ENCODE measurements around the gene FAM200C. TPM values are rescaled to one million over a fixed set of nuclear protein-coding genes. Genes with fewer than 3 reads are reported as not detected.

The FAM200C gene
- total and polyA plus RNA-seq, 2 of the 13 experiments (the other 11 are each of a cell fraction or from before 2014, with no cell fraction given) = 3.2 to 4.7 TPM

DNA sequence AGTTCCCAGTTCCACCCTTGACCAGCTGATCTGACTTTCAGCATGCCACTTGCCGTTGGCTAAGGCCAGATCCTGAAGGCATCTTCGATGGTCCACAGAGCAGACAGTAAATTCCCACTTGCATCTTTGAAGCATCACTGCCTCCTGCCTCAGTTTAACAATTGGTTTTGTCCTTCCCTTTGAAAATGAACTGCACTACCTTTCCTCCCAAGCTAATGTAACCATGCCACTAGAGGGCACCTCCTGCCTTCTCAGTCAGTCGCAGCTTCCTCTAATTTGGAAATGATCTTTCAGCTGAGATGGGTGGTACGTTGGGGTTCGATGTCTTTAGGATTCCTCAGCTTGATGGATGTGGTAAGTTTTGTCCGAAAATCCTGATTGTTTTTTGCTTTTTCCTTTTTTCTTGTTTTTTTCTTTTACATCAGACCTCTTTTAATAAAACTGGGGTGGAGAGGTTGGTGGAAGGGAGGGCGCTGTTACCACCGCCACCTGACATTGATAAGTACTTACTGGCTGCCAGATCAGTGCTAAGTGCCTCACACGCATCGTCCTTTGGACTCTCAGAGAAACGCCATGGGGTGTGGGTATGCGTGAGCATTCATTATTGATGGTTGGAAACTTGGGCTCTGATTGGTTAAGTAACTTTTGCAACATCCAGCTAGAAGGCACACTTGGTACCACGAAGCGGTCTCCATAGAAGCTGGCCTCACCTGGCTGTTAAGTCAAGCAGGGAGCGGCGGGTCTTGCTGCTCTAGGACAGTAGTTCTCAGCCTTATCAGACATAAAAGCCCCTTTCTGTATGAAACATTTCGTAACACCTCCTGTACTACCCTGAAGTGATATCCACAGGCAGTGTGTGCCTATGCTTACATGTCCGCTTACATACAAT is 38.7 kb upstream of the FAM200C start (continued):
- TF ChIP-seq, protein P1, sequence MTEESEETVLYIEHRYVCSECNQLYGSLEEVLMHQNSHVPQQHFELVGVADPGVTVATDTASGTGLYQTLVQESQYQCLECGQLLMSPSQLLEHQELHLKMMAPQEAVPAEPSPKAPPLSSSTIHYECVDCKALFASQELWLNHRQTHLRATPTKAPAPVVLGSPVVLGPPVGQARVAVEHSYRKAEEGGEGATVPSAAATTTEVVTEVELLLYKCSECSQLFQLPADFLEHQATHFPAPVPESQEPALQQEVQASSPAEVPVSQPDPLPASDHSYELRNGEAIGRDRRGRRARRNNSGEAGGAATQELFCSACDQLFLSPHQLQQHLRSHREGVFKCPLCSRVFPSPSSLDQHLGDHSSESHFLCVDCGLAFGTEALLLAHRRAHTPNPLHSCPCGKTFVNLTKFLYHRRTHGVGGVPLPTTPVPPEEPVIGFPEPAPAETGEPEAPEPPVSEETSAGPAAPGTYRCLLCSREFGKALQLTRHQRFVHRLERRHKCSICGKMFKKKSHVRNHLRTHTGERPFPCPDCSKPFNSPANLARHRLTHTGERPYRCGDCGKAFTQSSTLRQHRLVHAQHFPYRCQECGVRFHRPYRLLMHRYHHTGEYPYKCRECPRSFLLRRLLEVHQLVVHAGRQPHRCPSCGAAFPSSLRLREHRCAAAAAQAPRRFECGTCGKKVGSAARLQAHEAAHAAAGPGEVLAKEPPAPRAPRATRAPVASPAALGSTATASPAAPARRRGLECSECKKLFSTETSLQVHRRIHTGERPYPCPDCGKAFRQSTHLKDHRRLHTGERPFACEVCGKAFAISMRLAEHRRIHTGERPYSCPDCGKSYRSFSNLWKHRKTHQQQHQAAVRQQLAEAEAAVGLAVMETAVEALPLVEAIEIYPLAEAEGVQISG (CRISPR knock-in tag; IDR thresholded peaks at IDR 0.05) = no peak
- TF ChIP-seq ZNF619 (CRISPR knock-in tag; IDR thresholded peaks at IDR 0.05) (no peak), CEBPG (CRISPR knock-in tag; IDR thresholded peaks at IDR 0.05) (no peak), MTF2 (CRISPR knock-in tag; IDR thresholded peaks at IDR 0.05; ENCODE audit: borderline replicate concordance) (no peak), SIN3A (IDR thresholded peaks at IDR 0.05; ENCODE audit: borderline replicate concordance, low read depth, low read length) (no peak; the same call in 1 of the 2 replicates), MIER3 (CRISPR knock-in tag; IDR thresholded peaks at IDR 0.05; ENCODE audit: borderline replicate concordance) (no peak), ZNF501 (CRISPR knock-in tag; IDR thresholded peaks at IDR 0.05) (peak; percentile 84), ZZZ3 (CRISPR knock-in tag; IDR thresholded peaks at IDR 0.05; ENCODE audit: borderline replicate concordance) (no peak), ZNF605 (CRISPR knock-in tag; IDR thresholded peaks at IDR 0.05) (no peak), ZNF383 (CRISPR knock-in tag; IDR thresholded peaks at IDR 0.05; ENCODE audit: borderline replicate concordance) (peak; percentile 47; the same call in 1 of the 2 replicates), KDM1A (CRISPR knock-in tag; IDR thresholded peaks at IDR 0.05) (no peak), TBP (CRISPR knock-in tag; IDR thresholded peaks at IDR 0.05) (no peak)
- TF ChIP-seq, protein P2, sequence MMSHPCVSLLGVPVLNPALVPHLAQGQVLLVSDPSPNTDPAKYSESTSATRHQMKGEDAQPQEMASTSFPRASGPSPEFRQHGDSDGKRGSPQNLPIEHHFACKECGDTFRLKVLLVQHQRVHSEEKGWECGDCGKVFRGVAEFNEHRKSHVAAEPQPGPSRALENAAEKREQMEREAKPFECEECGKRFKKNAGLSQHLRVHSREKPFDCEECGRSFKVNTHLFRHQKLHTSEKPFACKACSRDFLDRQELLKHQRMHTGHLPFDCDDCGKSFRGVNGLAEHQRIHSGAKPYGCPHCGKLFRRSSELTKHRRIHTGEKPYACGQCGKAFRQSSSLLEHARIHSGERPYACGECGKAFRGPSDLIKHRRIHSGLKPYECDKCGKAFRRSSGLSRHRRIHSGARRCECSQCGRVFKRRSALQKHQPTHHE (CRISPR knock-in tag; IDR thresholded peaks at IDR 0.05; ENCODE audit: borderline replicate concordance) = 0 out of 2 replicates have a peak, but pooled peaks have one; percentile 68
- TF ChIP-seq, protein P3, sequence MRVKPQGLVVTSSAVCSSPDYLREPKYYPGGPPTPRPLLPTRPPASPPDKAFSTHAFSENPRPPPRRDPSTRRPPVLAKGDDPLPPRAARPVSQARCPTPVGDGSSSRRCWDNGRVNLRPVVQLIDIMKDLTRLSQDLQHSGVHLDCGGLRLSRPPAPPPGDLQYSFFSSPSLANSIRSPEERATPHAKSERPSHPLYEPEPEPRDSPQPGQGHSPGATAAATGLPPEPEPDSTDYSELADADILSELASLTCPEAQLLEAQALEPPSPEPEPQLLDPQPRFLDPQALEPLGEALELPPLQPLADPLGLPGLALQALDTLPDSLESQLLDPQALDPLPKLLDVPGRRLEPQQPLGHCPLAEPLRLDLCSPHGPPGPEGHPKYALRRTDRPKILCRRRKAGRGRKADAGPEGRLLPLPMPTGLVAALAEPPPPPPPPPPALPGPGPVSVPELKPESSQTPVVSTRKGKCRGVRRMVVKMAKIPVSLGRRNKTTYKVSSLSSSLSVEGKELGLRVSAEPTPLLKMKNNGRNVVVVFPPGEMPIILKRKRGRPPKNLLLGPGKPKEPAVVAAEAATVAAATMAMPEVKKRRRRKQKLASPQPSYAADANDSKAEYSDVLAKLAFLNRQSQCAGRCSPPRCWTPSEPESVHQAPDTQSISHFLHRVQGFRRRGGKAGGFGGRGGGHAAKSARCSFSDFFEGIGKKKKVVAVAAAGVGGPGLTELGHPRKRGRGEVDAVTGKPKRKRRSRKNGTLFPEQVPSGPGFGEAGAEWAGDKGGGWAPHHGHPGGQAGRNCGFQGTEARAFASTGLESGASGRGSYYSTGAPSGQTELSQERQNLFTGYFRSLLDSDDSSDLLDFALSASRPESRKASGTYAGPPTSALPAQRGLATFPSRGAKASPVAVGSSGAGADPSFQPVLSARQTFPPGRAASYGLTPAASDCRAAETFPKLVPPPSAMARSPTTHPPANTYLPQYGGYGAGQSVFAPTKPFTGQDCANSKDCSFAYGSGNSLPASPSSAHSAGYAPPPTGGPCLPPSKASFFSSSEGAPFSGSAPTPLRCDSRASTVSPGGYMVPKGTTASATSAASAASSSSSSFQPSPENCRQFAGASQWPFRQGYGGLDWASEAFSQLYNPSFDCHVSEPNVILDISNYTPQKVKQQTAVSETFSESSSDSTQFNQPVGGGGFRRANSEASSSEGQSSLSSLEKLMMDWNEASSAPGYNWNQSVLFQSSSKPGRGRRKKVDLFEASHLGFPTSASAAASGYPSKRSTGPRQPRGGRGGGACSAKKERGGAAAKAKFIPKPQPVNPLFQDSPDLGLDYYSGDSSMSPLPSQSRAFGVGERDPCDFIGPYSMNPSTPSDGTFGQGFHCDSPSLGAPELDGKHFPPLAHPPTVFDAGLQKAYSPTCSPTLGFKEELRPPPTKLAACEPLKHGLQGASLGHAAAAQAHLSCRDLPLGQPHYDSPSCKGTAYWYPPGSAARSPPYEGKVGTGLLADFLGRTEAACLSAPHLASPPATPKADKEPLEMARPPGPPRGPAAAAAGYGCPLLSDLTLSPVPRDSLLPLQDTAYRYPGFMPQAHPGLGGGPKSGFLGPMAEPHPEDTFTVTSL (CRISPR knock-in tag; IDR thresholded peaks at IDR 0.05; ENCODE audit: borderline replicate concordance) = no peak
- TF ChIP-seq, protein P4, sequence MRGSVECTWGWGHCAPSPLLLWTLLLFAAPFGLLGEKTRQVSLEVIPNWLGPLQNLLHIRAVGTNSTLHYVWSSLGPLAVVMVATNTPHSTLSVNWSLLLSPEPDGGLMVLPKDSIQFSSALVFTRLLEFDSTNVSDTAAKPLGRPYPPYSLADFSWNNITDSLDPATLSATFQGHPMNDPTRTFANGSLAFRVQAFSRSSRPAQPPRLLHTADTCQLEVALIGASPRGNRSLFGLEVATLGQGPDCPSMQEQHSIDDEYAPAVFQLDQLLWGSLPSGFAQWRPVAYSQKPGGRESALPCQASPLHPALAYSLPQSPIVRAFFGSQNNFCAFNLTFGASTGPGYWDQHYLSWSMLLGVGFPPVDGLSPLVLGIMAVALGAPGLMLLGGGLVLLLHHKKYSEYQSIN (CRISPR knock-in tag; IDR thresholded peaks at IDR 0.05; ENCODE audit: borderline replicate concordance) = no peak
- TF ChIP-seq, protein P5, sequence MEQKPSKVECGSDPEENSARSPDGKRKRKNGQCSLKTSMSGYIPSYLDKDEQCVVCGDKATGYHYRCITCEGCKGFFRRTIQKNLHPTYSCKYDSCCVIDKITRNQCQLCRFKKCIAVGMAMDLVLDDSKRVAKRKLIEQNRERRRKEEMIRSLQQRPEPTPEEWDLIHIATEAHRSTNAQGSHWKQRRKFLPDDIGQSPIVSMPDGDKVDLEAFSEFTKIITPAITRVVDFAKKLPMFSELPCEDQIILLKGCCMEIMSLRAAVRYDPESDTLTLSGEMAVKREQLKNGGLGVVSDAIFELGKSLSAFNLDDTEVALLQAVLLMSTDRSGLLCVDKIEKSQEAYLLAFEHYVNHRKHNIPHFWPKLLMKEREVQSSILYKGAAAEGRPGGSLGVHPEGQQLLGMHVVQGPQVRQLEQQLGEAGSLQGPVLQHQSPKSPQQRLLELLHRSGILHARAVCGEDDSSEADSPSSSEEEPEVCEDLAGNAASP (CRISPR knock-in tag; IDR thresholded peaks at IDR 0.05; ENCODE audit: borderline replicate concordance) = 0 out of 2 replicates have a peak, but pooled peaks have one; percentile 23

Data from HepG2 (cell line).